Measurements from ENCODE around the gene STMND1. TPM values are rescaled to one million over a fixed set of nuclear protein-coding genes. Genes with fewer than 3 reads are reported as not detected.

Gene STMND1
- total RNA-seq, 3 donors from 2014 or later (not counting 1 experiment from before 2014, with no cell fraction given), result not detected

GRCh38 chr6:17156966-17157365 is 55.1 kb downstream of the STMND1 start:
- H3K27ac Mint-ChIP-seq, result no peak overlapping the region
- Histone ChIP-seq H3K36me3 (ENCODE audit: control insufficient read depth, insufficient read depth, low read length) (no peaks in the 10 kb centered on the region), H3K4me1 (ENCODE audit: control insufficient read depth, insufficient read depth, low read length) (no peaks in the 10 kb centered on the region), H3K27me3 (ENCODE audit: control insufficient read depth, insufficient read depth, low read length) (no peaks in the 10 kb centered on the region), H3K27ac (ENCODE audit: low read length) (no peak overlapping the region), H3K9me3 (ENCODE audit: control insufficient read depth, insufficient read depth, low read length) (no peaks in the 10 kb centered on the region), H3K4me3 (ENCODE audit: low read length) (no peak overlapping the region)
- H3K27me3 Mint-ChIP-seq (ENCODE audit: low read depth in 2 of 2), result peaks cover 9 to 23% of the 10 kb centered on the region in 2 donors
- no peak for ATAC-seq
- H3K9me3 Mint-ChIP-seq, result no peaks in the 10 kb centered on the region
- intact Hi-C loops (cut with micrococcal nuclease), result loop anchor here (2.0 to 5.0 kb wide), 3 partner anchors 428 to 660 kb away; no protein-coding TSS in a partner anchor
- no peaks in the 10 kb centered on the region for H3K36me3 Mint-ChIP-seq
- WGBS (ENCODE audit: insufficient coverage), result 79% methylated on average over 8 of the region's 8 CpGs
- no peak for TF ChIP-seq CTCF (IDR thresholded peaks at IDR 0.05)
- no peak overlapping the region for H3K4me3 Mint-ChIP-seq
- DNase-seq, result no peak
- H3K4me1 Mint-ChIP-seq, result no peaks in the 10 kb centered on the region

- intact Hi-C loops (cut with micrococcal nuclease), result loop anchor here (2.0 to 5.0 kb wide), 3 partner anchors 427 to 660 kb away; no protein-coding TSS in a partner anchor
- H3K27ac ChIP-seq (ENCODE audit: low read length), result no peak overlapping the region
- H3K4me3 Mint-ChIP-seq, result no peak overlapping the region
- no peaks in the 10 kb centered on the region for H3K36me3 ChIP-seq (ENCODE audit: control insufficient read depth, insufficient read depth, low read length)
- H3K4me1 ChIP-seq (ENCODE audit: control insufficient read depth, insufficient read depth, low read length), result no peaks in the 10 kb centered on the region
- no peaks in the 10 kb centered on the region for H3K4me1 Mint-ChIP-seq
- no peaks in the 10 kb centered on the region for H3K27me3 ChIP-seq (ENCODE audit: control insufficient read depth, insufficient read depth, low read length)
- no peak for TF ChIP-seq CTCF (IDR thresholded peaks at IDR 0.05)
- 75% methylated on average over 2 of the region's 2 CpGs for WGBS (ENCODE audit: insufficient coverage)
- DNase-seq (no peak), ATAC-seq (no peak)
- no peak overlapping the region for H3K27ac Mint-ChIP-seq
- H3K4me3 ChIP-seq (ENCODE audit: low read length), result no peak overlapping the region
- H3K9me3 ChIP-seq (ENCODE audit: control insufficient read depth, insufficient read depth, low read length), result no peaks in the 10 kb centered on the region
- H3K9me3 Mint-ChIP-seq, result no peaks in the 10 kb centered on the region
- no peaks in the 10 kb centered on the region for H3K36me3 Mint-ChIP-seq
- H3K27me3 Mint-ChIP-seq (ENCODE audit: low read depth in 2 of 2), result peaks cover 11 to 29% of the 10 kb centered on the region in 2 donors
These were observed 55.8 kb downstream of the STMND1 start for GRCh38 chr6:17157617-17158016.

- Histone ChIP-seq H3K27me3 (ENCODE audit: control insufficient read depth, insufficient read depth, low read length) (no peaks in the 10 kb centered on the region), H3K36me3 (ENCODE audit: control insufficient read depth, insufficient read depth, low read length) (no peaks in the 10 kb centered on the region), H3K9me3 (ENCODE audit: control insufficient read depth, insufficient read depth, low read length) (no peaks in the 10 kb centered on the region), H3K4me3 (ENCODE audit: low read length) (no peak overlapping the region), H3K27ac (ENCODE audit: low read length) (no peak overlapping the region), H3K4me1 (ENCODE audit: control insufficient read depth, insufficient read depth, low read length) (no peaks in the 10 kb centered on the region)
- no peaks in the 10 kb centered on the region for H3K9me3 Mint-ChIP-seq
- no peak overlapping the region for H3K4me3 Mint-ChIP-seq
- TF ChIP-seq CTCF (IDR thresholded peaks at IDR 0.05), result no peak
- H3K27me3 Mint-ChIP-seq (ENCODE audit: low read depth in 2 of 2), result peaks cover 14 to 36% of the 10 kb centered on the region in 2 donors
- ATAC-seq (no peak), DNase-seq (no peak)
- H3K4me1 Mint-ChIP-seq, result no peaks in the 10 kb centered on the region
- WGBS (ENCODE audit: insufficient coverage), result 74% methylated on average over 5 of the region's 5 CpGs
- H3K36me3 Mint-ChIP-seq, result no peaks in the 10 kb centered on the region
- intact Hi-C loops (cut with micrococcal nuclease), result loop anchor here (5.0 kb wide), 2 partner anchors 643 to 658 kb away; no protein-coding TSS in a partner anchor
- H3K27ac Mint-ChIP-seq, result no peak overlapping the region
These were observed 57.4 kb downstream of the STMND1 start for GRCh38 chr6:17159240-17159639.

- intact Hi-C loops (cut with micrococcal nuclease), result no loop called here
- ATAC-seq, result no peak
- Histone ChIP-seq H3K27ac (ENCODE audit: low read length) (no peak overlapping the region), H3K9me3 (ENCODE audit: control insufficient read depth, insufficient read depth, low read length) (no peaks in the 10 kb centered on the region), H3K27me3 (ENCODE audit: control insufficient read depth, insufficient read depth, low read length) (no peaks in the 10 kb centered on the region), H3K4me1 (ENCODE audit: control insufficient read depth, insufficient read depth, low read length) (no peaks in the 10 kb centered on the region), H3K36me3 (ENCODE audit: control insufficient read depth, insufficient read depth, low read length) (no peaks in the 10 kb centered on the region), H3K4me3 (ENCODE audit: low read length) (no peak overlapping the region)
- H3K9me3 Mint-ChIP-seq, result no peaks in the 10 kb centered on the region
- H3K4me3 Mint-ChIP-seq, result no peak overlapping the region
- H3K27me3 Mint-ChIP-seq (ENCODE audit: low read depth in 2 of 2), result peaks cover 14 to 36% of the 10 kb centered on the region in 2 donors
- H3K27ac Mint-ChIP-seq, result no peak overlapping the region
- TF ChIP-seq CTCF (IDR thresholded peaks at IDR 0.05), result no peak
- no peak for DNase-seq
- no peaks in the 10 kb centered on the region for H3K4me1 Mint-ChIP-seq
- WGBS (ENCODE audit: insufficient coverage), result 78% methylated on average over 2 of the region's 2 CpGs
- H3K36me3 Mint-ChIP-seq, result no peaks in the 10 kb centered on the region
These were observed 59.2 kb downstream of the STMND1 start for GRCh38 chr6:17161076-17161475.
